RWPE1 (cell line): ENCODE results near the gene CTTNBP2NL.

Source experiments
- CTCF ChIA-PET: fragments of 350-600 bp; sonication (Branson Sonifier 250); formaldehyde crosslinking; extraction: SDS; loops from one replicate; lab custom pipeline; 2021; lab: Yijun Ruan, JAX
- POLR2A ChIA-PET: fragments of 400-600 bp; formaldehyde crosslinking; extraction: SDS; loops from one replicate; lab custom pipeline; 2020; ENCODE audit warnings: antibody characterized with exemption; ENCODE audit not compliant: low non-redundant PET; lab: Yijun Ruan, JAX
- DNase-seq: peaks from one replicate; pipeline ENCODE4 v3.0.0; 2012; ENCODE audit warnings: low spot score
- H3K27ac ChIP-seq: fragments of 450-650 bp; 2 replicates; pipeline ENCODE4 v1.5.1; 2017
- TF ChIP-seq, protein P1 (sequence below): fragments of 450-650 bp; conservative IDR thresholded peaks from 2 replicates; pipeline ENCODE4 v1.5.1; 2017; ENCODE audit warnings: low read depth, mild to moderate bottlenecking

The CTTNBP2NL gene

GRCh38 chr1:112395821-112396652 lies at the start of gene CTTNBP2NL:
Gene CTTNBP2NL, plus strand, starts transcription at chr1:112396214. Its CDS starts 19,952 bp downstream, at chr1:112416166.
- peak within 1 kb of the TSS; percentile 83 for H3K27ac ChIP-seq

DNA sequence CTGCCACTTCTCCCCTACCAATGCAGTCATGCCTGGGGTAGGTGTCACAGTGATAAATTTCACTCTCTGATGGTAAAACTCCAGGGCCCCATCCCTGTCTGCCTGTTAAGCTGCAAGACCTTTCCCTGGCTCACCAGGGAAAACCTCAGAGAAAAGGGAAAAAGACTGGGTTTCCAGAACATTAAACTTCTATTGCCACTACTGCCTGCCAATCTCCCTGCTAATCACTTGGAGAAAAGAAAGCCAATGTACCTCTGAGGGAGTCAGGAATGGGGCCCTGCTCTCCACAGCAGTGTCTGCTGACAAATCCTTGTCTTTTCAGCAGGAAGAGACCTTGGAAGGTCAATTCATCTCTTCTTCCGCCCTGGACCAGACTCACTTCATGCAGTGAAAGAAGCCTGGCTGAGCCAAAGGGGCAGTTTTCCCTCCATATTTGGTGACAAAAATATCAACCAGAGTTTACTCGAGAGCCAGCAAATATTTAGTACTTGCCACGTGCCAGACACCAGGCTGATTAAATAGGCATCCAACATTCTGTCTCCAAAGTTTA lies 49.1 kb upstream of the CTTNBP2NL start:
- CTCF ChIA-PET: no interaction called here
- POLR2A ChIA-PET: no interaction called here
- no peak overlapping the region for H3K27ac ChIP-seq
- DNase-seq: no peak
- TF ChIP-seq, protein P1, sequence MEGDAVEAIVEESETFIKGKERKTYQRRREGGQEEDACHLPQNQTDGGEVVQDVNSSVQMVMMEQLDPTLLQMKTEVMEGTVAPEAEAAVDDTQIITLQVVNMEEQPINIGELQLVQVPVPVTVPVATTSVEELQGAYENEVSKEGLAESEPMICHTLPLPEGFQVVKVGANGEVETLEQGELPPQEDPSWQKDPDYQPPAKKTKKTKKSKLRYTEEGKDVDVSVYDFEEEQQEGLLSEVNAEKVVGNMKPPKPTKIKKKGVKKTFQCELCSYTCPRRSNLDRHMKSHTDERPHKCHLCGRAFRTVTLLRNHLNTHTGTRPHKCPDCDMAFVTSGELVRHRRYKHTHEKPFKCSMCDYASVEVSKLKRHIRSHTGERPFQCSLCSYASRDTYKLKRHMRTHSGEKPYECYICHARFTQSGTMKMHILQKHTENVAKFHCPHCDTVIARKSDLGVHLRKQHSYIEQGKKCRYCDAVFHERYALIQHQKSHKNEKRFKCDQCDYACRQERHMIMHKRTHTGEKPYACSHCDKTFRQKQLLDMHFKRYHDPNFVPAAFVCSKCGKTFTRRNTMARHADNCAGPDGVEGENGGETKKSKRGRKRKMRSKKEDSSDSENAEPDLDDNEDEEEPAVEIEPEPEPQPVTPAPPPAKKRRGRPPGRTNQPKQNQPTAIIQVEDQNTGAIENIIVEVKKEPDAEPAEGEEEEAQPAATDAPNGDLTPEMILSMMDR: no peak

More at GRCh38 chr1:112395821-112396652, at the start of gene CTTNBP2NL:
- ChIA-PET POLR2A (interaction anchor here (0.6 kb wide), 1 partner anchor 57 kb away, joined by 6 read pairs; no protein-coding TSS in a partner anchor), CTCF (interaction anchor here (0.6 to 0.9 kb wide), 2 partner anchors 32 to 75 kb away, joined by 3 read pairs; no protein-coding TSS in a partner anchor)
- TF ChIP-seq, protein P1: no peak
- peak; percentile 98 for DNase-seq

- no peak for DNase-seq
- TF ChIP-seq, protein P1: no peak
- ChIA-PET CTCF (interaction anchor here (1.4 kb wide), 1 partner anchor 12 kb away, joined by 5 read pairs; no protein-coding TSS in a partner anchor), POLR2A (no interaction called here)
- no peak overlapping the region for H3K27ac ChIP-seq
Measured at GRCh38 chr1:112356765-112357164, 39.2 kb upstream of the CTTNBP2NL start.

- ChIA-PET CTCF (interaction anchor here (1.4 kb wide), 1 partner anchor 12 kb away, joined by 5 read pairs; no protein-coding TSS in a partner anchor), POLR2A (no interaction called here)
- no peak overlapping the region for H3K27ac ChIP-seq
- DNase-seq: no peak
- TF ChIP-seq, protein P1: no peak
Measured at GRCh38 chr1:112357467-112357866, 38.5 kb upstream of the CTTNBP2NL start.

- no peak overlapping the region for H3K27ac ChIP-seq
- TF ChIP-seq, protein P1: no peak
- ChIA-PET CTCF (interaction anchor here (0.5 to 1.4 kb wide), 8 partner anchors 9 to 591 kb away, joined by 3 to 5 read pairs (median 3); no protein-coding TSS in a partner anchor), POLR2A (no interaction called here)
- no peak for DNase-seq
Measured at GRCh38 chr1:112358061-112358770, 37.8 kb upstream of the CTTNBP2NL start.
